Nephron (organoid): ENCODE data around the gene NXN.
A peak's percentile ranks its signal among the peaks of the same experiment; 100 is the strongest.

Experiments used
- H3K27ac Mint-ChIP-seq, 3 experiments: 2 replicates each; pipeline ENCODE4 v1.8.0; 2020; ENCODE audit warnings: mixed read lengths in 3 of 3, mild to moderate bottlenecking in 2 of 3, moderate library complexity in 1 of 3
- H3K27me3 Mint-ChIP-seq: 2 replicates; pipeline ENCODE4 v1.8.0; 2021; ENCODE audit warnings: low read depth, mild to moderate bottlenecking, moderate library complexity, mixed read lengths
- H3K36me3 Mint-ChIP-seq: 2 replicates; pipeline ENCODE4 v1.8.0; 2020; ENCODE audit warnings: low read depth, mixed read lengths
- H3K4me1 Mint-ChIP-seq: 2 replicates; pipeline ENCODE4 v1.8.0; 2020; ENCODE audit warnings: mixed read lengths
- H3K4me3 Mint-ChIP-seq, 3 experiments: 2 replicates each; pipeline ENCODE4 v1.8.0; 2020; ENCODE audit warnings: mild to moderate bottlenecking in 3 of 3, mixed read lengths in 3 of 3, moderate library complexity in 2 of 3
- H3K9me3 Mint-ChIP-seq: 2 replicates; pipeline ENCODE4 v1.8.0; 2020; ENCODE audit warnings: mixed read lengths
- TF ChIP-seq, protein P1 (sequence below), 3 experiments: fragments of 200-600 bp; sonication (generic); IDR thresholded peaks; one replicate each; pipeline ENCODE4 v1.5.0; 2021; ENCODE audit warnings: antibody characterized with exemption in 3 of 3; ENCODE audit not compliant: unreplicated experiment in 3 of 3

NXN gene

DNA sequence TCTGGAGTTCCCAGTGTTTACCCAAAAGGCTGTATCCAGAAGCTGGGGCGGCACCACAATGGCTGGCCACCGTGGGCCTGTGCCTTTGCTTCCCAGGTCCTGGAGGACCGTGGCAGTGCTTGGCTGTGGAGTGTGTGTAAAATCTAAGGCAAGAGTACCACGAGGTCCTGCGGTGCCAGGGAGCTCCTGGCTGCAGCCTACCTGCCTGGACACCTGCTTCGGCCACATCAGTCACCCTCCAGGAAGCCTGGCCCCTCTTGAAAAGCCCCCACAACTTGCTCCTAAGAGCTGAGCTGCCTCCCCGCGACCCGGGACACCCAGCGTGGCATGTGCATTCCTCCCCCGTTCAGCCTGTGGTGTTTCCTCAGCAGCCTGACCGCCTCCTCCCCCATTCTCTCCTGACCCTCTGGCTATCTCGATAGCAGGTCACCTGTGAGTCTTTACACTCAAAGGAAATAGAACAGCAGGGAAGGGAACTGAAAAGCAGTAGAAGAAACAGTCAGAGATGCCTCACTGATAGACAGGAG lies 25.3 kb upstream of the NXN start:
- Mint-ChIP-seq H3K27ac (peak overlapping the region; percentile 24 to 95 (median 49)), H3K4me3 (no peak overlapping the region), H3K36me3 (peaks cover 47% of the 10 kb centered on the region), H3K9me3 (no peaks in the 10 kb centered on the region), H3K27me3 (no peaks in the 10 kb centered on the region), H3K4me1 (peaks cover 46% of the 10 kb centered on the region)
- TF ChIP-seq, protein P1, sequence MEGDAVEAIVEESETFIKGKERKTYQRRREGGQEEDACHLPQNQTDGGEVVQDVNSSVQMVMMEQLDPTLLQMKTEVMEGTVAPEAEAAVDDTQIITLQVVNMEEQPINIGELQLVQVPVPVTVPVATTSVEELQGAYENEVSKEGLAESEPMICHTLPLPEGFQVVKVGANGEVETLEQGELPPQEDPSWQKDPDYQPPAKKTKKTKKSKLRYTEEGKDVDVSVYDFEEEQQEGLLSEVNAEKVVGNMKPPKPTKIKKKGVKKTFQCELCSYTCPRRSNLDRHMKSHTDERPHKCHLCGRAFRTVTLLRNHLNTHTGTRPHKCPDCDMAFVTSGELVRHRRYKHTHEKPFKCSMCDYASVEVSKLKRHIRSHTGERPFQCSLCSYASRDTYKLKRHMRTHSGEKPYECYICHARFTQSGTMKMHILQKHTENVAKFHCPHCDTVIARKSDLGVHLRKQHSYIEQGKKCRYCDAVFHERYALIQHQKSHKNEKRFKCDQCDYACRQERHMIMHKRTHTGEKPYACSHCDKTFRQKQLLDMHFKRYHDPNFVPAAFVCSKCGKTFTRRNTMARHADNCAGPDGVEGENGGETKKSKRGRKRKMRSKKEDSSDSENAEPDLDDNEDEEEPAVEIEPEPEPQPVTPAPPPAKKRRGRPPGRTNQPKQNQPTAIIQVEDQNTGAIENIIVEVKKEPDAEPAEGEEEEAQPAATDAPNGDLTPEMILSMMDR (IDR thresholded peaks at IDR 0.05; ENCODE audit: unreplicated experiment in 3 of 3) = no peak

DNA sequence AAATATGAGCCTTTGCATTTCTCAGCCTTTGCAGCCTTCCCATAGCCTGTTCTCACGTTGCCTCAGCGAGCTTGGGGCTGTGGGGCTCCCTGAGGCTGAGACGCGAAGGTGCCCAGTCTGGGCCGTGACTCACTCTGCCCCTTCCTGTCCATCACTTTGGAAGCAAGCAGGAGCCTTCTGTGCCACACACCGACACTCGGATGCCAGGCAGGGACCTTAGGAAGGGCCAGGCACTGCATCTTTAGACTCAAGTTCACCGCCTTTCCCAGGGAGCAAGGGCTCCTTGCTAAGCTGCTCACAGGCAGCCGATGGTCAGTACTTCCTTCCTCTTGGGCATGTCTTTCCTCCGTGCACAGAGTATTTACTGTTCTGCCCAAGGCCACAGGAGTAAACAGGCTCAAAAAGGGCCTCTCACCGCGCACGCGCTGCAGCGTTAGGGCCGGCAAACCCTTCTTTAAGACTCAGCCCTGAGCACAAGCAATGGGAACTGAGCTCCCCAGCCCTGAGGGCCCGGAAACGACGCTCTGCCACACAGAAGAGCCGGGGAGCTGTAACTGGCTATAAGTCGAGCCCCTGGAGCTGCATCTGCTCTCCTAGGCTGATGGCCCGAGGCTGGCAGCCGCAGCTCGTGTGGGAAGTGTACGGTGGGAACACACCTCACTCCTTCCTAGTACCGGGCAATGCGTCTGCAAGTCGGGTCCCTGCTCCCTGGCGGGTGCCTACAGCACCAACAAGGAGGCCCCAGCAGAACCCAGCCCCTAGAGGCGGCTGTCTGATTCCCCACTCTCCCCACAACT lies 24.6 kb upstream of the NXN start:
- H3K9me3 Mint-ChIP-seq = no peaks in the 10 kb centered on the region
- TF ChIP-seq, protein P1 (IDR thresholded peaks at IDR 0.05; ENCODE audit: unreplicated experiment in 3 of 3) = no peak
- no peak overlapping the region for H3K4me3 Mint-ChIP-seq
- no peak overlapping the region for H3K27ac Mint-ChIP-seq
- peaks cover 50% of the 10 kb centered on the region for H3K4me1 Mint-ChIP-seq
- H3K27me3 Mint-ChIP-seq = no peaks in the 10 kb centered on the region
- H3K36me3 Mint-ChIP-seq = peaks cover 53% of the 10 kb centered on the region

DNA sequence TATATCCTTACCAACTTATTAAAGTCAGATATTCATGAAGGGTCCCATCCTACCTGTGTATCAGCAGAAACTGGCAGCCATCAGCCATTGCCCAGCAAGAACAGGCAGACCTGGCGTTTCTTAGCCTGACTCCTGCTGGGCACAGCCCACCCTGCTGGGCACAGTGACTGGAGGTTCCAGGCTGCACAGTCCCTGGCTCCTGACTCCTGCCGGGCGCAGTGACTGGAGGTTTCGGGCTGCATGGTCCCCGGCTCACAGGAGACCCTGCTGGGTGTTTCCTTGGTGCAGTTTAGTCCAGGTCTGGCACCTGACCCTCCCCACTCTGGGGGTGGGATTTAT lies 24.0 kb upstream of the NXN start:
- peaks cover 56% of the 10 kb centered on the region for H3K4me1 Mint-ChIP-seq
- peak overlapping the region; percentile 44 to 77 (median 74) for H3K27ac Mint-ChIP-seq

DNA sequence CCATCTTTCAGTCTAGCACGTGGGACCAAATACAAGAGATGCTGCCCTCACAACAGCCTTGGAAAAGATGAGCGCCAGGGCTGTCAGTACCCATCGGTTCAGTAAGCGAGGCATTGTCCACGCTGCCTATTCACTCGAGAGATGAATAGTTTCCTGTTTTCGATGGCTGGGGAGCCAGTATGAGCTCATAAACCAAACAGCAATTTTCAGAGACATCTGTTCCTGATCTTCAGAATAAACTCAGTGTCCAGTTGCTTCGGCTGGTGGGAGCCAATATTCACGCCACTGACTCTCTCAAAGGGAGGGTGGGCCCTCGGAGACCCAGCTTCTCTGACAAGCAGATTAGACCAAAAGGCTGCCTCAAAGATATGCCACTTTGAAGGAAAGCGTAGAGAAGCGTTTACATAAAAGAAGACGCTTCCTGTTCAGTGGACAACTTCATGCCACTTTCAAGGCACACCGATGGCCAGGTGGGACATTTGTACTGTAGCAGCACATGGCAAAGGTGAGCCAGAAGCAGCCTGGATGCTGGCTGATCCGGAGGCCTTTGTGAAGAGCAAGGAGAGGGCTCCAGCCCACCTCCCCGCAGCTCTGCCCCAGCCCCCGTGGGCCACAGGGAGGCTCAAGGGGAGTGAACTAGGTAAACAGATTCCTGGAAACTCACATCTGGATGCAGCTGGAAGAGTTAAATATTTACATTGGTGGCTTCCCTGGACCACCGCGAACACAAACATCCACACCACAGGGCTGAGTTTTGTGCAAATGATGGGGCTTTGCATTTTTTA lies 23.4 kb upstream of the NXN start:
- Mint-ChIP-seq H3K36me3 (peaks cover 54% of the 10 kb centered on the region), H3K4me1 (peaks cover 62% of the 10 kb centered on the region), H3K27me3 (no peaks in the 10 kb centered on the region), H3K4me3 (peak overlapping the region in 1 of 3 experiments; percentile 50), H3K27ac (peak overlapping the region; percentile 44 to 77 (median 74)), H3K9me3 (no peaks in the 10 kb centered on the region)
- TF ChIP-seq, protein P1 (IDR thresholded peaks at IDR 0.05; ENCODE audit: unreplicated experiment in 3 of 3) = no peak

More for the DNA sequence above, 24.0 kb upstream of the NXN start:
- Mint-ChIP-seq H3K36me3 (peaks cover 56% of the 10 kb centered on the region), H3K4me3 (no peak overlapping the region), H3K9me3 (no peaks in the 10 kb centered on the region), H3K27me3 (no peaks in the 10 kb centered on the region)
- TF ChIP-seq, protein P1 (IDR thresholded peaks at IDR 0.05; ENCODE audit: unreplicated experiment in 3 of 3) = no peak

DNA sequence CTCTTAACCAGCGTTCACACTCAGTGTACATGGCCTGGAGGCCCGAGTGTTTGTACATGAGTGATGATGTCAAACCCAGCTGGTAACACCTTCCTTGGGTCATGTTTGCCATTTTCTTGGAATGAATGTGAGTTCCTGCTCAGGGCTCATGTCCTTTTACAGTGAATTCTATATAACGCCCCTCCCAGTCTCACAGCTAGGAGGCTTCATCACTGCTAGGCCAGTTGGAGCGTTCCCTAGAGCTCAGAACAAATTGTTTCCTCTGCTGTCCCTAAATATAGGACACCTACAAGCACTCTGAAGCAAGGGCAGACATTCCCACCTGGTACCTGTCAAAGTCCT lies 22.8 kb upstream of the NXN start:
- no peaks in the 10 kb centered on the region for H3K27me3 Mint-ChIP-seq
- H3K4me3 Mint-ChIP-seq = peak overlapping the region in 2 of 3 experiments; percentile 22 to 52
- H3K27ac Mint-ChIP-seq = peak overlapping the region; percentile 44 to 77 (median 74)
- peaks cover 66% of the 10 kb centered on the region for H3K4me1 Mint-ChIP-seq
- peaks cover 52% of the 10 kb centered on the region for H3K36me3 Mint-ChIP-seq
- no peaks in the 10 kb centered on the region for H3K9me3 Mint-ChIP-seq
- TF ChIP-seq, protein P1 (IDR thresholded peaks at IDR 0.05; ENCODE audit: unreplicated experiment in 3 of 3) = no peak
